Astrocyte of the cerebellum (primary cell): ENCODE results near the gene SRD5A1.

Source experiments
- DNase-seq: peaks from one replicate; pipeline ENCODE4 v3.0.0-alpha.2; 2011; ENCODE audit warnings: low read depth
- H3K4me3 ChIP-seq: 2 replicates; pipeline ENCODE4 v1.5.1; 2011; ENCODE audit warnings: mild to moderate bottlenecking, low read depth, low read length, moderate library complexity
- CTCF ChIP-seq: IDR thresholded peaks from 2 replicates; pipeline ENCODE4 v1.5.1; 2012; ENCODE audit warnings: low read length, low read depth, moderate library complexity, mild to moderate bottlenecking; ENCODE audit errors: missing control alignments
- in situ Hi-C: cut with HindIII; loops from 2 replicates; pipeline ENCODE4 v1.10.0; 2017; ENCODE audit warnings: low sequenced_read_pairs

SRD5A1 gene

GRCh38 chr5:6587171-6587570 is 46.1 kb upstream of the SRD5A1 start:
- H3K4me3 ChIP-seq: no peak overlapping the region
- TF ChIP-seq CTCF: no peak
- in situ Hi-C loops: loop anchor here (25.0 kb wide), 1 partner anchor 1100 kb away; no protein-coding TSS in a partner anchor
- no peak for DNase-seq

GRCh38 chr5:6590581-6590980 is 42.7 kb upstream of the SRD5A1 start:
- no peak overlapping the region for H3K4me3 ChIP-seq
- DNase-seq: no peak
- TF ChIP-seq CTCF: no peak
- in situ Hi-C loops: loop anchor here (25.0 kb wide), 1 partner anchor 1103 kb away; no protein-coding TSS in a partner anchor

- no peak for TF ChIP-seq CTCF
- H3K4me3 ChIP-seq: no peak overlapping the region
- no peak for DNase-seq
- in situ Hi-C loops: loop anchor here (25.0 kb wide), 1 partner anchor 1104 kb away; no protein-coding TSS in a partner anchor
These were observed 41.5 kb upstream of the SRD5A1 start for GRCh38 chr5:6591671-6592288.

GRCh38 chr5:6592601-6593000 is 40.6 kb upstream of the SRD5A1 start:
- no peak overlapping the region for H3K4me3 ChIP-seq
- no peak for TF ChIP-seq CTCF
- DNase-seq: no peak
- in situ Hi-C loops: loop anchor here (25.0 kb wide), 1 partner anchor 1105 kb away; no protein-coding TSS in a partner anchor

GRCh38 chr5:6593148-6594016 is 39.9 kb upstream of the SRD5A1 start:
- no peak for DNase-seq
- TF ChIP-seq CTCF: no peak
- no peak overlapping the region for H3K4me3 ChIP-seq
- in situ Hi-C loops: loop anchor here (25.0 kb wide), 1 partner anchor 1106 kb away; no protein-coding TSS in a partner anchor

- H3K4me3 ChIP-seq: no peak overlapping the region
- no peak for TF ChIP-seq CTCF
- in situ Hi-C loops: loop anchor here (25.0 kb wide), 1 partner anchor 1107 kb away; no protein-coding TSS in a partner anchor
- no peak for DNase-seq
These were observed 39.2 kb upstream of the SRD5A1 start for GRCh38 chr5:6594066-6594465.
